ENCODE results near the gene MAPK11.

MAPK11 gene

DNA sequence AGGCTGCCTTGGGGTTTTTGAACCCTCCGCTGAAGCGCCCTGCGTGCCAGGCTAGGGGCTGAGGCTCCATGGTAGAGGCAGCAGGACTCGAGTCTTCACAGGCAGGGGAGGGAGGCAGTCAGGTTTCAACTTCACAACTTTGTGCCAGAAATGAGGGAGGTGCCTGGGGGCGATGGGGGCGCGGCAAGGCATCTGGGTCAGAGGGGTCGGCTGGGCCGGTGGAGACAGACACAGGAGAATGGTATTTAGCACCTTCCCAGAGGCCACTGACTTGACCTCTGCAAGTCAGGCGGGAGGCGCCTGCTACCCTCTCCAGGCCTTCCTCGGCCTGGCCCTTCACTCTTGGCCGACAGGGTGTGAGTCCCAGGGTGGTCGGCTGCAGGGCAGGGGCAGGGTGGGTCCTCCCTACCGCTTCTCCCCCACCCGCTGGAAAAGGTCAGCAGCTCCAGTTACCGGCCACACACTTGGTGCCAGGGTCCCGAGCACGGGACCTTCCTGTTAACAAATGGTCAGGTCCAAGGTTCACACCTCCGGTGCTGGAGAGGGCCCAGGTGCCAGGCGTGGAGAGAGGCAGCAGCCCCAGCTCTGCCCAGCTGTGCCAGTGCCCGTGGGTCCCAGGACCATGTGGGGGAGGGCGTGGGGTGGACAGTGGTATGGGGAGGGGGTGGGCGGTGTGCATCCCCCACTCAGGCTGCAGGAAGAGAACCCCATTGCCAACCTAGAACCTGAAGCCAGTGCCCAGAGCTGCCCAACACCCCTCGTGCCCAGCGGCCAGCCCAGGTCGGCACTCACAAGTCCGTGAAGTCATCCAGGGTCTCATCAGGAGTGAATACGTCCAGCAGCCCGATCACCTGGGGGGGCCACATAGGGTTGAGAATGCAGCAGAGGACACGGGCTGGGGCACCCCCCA, 12.5 kb downstream of the MAPK11 start:
- Mint-ChIP-seq H3K4me1 (ENCODE audit: low read depth) (peaks cover 8% of the 10 kb centered on the region), H3K4me3 (no peak overlapping the region), H3K9me3 (no peaks in the 10 kb centered on the region), H3K27ac (no peak overlapping the region), H3K36me3 (ENCODE audit: low read depth) (no peaks in the 10 kb centered on the region), H3K27me3 (peaks cover 35% of the 10 kb centered on the region)
- no peak for DNase-seq

DNA sequence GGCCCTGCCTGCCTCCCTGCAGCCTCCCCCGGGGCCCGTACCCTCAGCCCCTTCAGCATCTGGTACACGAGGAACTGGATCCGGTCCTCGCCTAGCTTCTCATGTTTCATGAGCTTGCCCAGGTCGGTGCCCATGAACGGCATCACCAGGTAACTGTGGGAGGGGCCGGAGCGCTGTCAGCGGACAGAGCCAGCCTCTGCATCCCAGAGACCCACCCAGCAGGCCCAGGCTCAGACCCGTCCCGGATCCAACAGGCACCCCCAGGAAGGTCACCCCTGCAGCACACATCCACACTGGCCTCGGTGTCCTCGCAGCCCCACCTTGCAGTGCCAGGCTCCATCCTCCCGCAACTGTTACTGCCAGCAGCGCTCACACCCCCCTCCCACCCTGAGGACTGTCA, 13.1 kb downstream of the MAPK11 start:
- H3K36me3 Mint-ChIP-seq (ENCODE audit: low read depth), result no peaks in the 10 kb centered on the region
- peaks cover 2% of the 10 kb centered on the region for H3K4me1 Mint-ChIP-seq (ENCODE audit: low read depth)
- no peak overlapping the region for H3K4me3 Mint-ChIP-seq
- DNase-seq, result no peak
- H3K9me3 Mint-ChIP-seq, result no peaks in the 10 kb centered on the region
- peaks cover 29% of the 10 kb centered on the region for H3K27me3 Mint-ChIP-seq
- H3K27ac Mint-ChIP-seq, result no peak overlapping the region

DNA sequence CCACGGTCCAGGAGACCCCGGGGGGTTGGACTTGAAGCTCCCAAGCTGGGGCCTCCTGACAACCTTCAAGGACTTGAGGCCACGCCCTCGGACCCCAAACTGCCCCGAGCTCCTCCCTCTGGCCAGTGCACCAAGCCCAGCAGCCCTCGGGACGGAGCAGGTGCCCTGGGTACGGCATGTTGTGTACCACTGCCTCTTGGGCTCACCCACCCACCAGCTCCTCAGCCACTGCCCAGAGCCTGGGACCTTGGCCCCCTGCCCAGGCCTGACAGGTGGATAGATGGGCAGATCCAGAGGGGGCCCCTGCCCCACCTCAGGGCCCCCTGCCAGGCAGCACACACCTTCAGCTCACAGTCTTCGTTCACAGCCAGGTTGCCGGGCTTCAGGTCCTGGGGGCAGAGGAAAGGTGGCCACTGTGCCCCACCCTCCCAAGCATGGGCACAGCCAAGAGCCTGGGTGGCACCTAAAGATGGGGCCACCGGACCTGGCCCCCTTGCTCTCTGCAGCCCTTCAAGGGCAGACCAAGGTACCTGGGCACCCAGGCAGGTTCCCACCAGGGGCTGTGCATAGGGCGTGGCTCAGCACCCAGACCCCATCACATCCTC, 13.8 kb downstream of the MAPK11 start:
- peaks cover 26% of the 10 kb centered on the region for H3K27me3 Mint-ChIP-seq

DNA sequence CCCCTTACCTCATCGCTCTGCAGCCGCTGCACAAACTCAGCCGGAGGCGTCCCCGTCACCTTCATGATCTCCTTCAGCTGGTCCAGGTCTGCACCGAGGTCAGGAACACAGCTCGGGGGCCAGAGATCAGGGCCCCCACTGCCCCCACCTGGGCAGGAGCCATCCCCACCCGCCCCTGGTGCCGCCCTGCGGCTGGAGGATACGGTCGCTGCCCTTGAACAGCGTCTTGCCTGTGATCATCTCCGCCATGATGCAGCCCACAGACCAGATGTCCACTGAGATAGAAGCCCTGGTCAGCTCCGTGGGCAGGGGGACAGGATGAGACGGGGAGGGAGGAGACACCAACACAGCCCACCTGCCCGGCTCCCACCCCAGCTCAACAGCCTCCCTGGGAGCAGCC, 14.6 kb downstream of the MAPK11 start:
- Mint-ChIP-seq H3K27me3 (peaks cover 25% of the 10 kb centered on the region), H3K9me3 (no peaks in the 10 kb centered on the region), H3K27ac (no peak overlapping the region), H3K4me3 (no peak overlapping the region), H3K36me3 (ENCODE audit: low read depth) (peaks cover 2% of the 10 kb centered on the region), H3K4me1 (ENCODE audit: low read depth) (peaks cover 2% of the 10 kb centered on the region)
- DNase-seq, result no peak

More for the DNA sequence above, 13.8 kb downstream of the MAPK11 start:
- Mint-ChIP-seq H3K36me3 (ENCODE audit: low read depth) (no peaks in the 10 kb centered on the region), H3K9me3 (no peaks in the 10 kb centered on the region), H3K4me1 (ENCODE audit: low read depth) (no peaks in the 10 kb centered on the region), H3K4me3 (no peak overlapping the region), H3K27ac (no peak overlapping the region)
- DNase-seq, result no peak

DNA sequence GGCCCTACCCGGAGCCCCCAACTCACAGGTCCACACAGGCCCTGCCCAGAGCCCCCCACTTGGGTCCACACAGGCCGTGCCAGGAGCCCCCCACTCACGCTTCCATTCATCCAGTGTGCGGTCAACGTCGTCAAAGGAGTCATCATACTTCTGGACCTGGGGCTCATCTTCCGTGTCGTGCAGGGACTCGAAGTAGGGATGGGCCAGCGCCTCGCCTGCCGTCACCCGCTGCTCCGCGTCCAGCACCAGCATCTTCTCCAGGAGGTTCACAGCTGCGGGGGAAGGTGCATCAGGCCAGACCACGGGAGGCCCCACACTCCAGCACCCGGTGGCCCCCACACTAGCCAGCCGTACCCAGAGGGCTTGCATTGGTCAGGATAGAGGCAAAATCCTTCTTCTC, 15.1 kb downstream of the MAPK11 start:
- peaks cover 6% of the 10 kb centered on the region for H3K4me1 Mint-ChIP-seq (ENCODE audit: low read depth)
- H3K9me3 Mint-ChIP-seq, result no peaks in the 10 kb centered on the region
- H3K36me3 Mint-ChIP-seq (ENCODE audit: low read depth), result peaks cover 4% of the 10 kb centered on the region
- no peak for DNase-seq
- H3K4me3 Mint-ChIP-seq, result no peak overlapping the region
- H3K27ac Mint-ChIP-seq, result no peak overlapping the region
- peaks cover 20% of the 10 kb centered on the region for H3K27me3 Mint-ChIP-seq

DNA sequence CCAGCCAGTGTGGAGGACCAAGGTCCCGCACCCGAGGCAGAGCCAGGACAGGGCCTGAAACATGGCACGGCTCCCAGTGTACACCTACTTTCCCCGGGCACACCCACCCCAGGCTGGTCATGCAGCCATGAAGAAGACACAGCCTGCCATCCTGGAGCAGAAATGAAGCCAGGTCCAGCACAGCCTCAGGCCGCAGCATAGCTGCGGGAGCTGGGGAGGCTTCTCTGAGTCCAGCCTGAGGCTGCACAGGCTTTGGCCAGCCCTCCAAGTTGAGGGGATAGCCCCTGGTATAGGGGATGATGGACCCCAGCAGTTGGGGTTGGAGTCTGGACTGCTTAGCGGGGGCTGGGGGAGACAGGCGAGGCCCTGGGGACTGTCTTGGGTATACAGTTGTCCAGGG, 16.2 kb downstream of the MAPK11 start:
- Mint-ChIP-seq H3K27me3 (peaks cover 10% of the 10 kb centered on the region), H3K36me3 (ENCODE audit: low read depth) (peaks cover 4% of the 10 kb centered on the region), H3K4me3 (no peak overlapping the region), H3K27ac (no peak overlapping the region), H3K9me3 (no peaks in the 10 kb centered on the region), H3K4me1 (ENCODE audit: low read depth) (peaks cover 10% of the 10 kb centered on the region)
- DNase-seq, result no peak

DNA sequence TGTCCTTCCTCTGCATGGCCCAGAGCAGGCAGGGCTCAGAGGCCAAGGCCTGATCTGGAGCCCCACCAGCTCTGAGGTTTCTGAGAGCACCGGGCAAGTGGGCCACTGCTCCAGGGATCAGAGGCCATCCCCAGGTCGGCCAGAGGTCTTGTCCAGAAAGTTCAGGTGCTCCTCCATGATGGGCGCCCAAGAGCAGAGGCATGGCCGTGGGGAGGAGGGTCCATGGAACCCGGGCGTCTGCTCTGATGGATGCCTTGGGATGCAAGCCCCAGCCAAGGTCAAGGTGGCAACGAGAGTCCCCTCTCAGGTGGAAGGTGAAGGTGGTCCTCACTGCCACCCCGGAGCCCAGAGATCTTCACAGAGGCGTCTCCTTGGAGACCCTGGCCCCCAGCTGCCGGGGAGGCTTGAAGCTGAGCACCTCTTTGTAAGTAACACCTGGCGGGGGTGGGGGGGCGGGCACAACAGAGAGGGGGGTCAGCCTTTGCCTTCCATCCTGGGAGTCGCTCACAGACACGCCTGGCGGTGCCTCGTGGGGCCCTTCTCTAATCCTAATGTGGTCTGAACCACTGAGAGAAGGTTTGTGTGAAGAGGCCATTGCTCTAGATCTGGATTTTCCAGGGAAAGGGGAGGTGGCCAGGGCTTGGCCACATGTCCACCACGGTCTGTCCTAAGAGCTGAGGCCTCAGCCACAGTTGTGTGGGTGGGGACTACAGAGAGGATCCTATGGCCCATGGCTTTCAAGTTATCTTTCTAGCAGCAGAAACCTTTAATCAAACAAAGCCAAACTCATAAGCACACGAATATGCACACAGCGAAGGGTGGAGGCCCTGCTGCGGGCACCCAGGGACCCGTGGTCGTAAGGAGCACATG, 16.9 kb downstream of the MAPK11 start:
- Mint-ChIP-seq H3K36me3 (ENCODE audit: low read depth) (peaks cover 4% of the 10 kb centered on the region), H3K9me3 (no peaks in the 10 kb centered on the region), H3K4me3 (no peak overlapping the region), H3K27ac (no peak overlapping the region), H3K4me1 (ENCODE audit: low read depth) (peaks cover 10% of the 10 kb centered on the region), H3K27me3 (peaks cover 3% of the 10 kb centered on the region)
- no peak for DNase-seq

DNA sequence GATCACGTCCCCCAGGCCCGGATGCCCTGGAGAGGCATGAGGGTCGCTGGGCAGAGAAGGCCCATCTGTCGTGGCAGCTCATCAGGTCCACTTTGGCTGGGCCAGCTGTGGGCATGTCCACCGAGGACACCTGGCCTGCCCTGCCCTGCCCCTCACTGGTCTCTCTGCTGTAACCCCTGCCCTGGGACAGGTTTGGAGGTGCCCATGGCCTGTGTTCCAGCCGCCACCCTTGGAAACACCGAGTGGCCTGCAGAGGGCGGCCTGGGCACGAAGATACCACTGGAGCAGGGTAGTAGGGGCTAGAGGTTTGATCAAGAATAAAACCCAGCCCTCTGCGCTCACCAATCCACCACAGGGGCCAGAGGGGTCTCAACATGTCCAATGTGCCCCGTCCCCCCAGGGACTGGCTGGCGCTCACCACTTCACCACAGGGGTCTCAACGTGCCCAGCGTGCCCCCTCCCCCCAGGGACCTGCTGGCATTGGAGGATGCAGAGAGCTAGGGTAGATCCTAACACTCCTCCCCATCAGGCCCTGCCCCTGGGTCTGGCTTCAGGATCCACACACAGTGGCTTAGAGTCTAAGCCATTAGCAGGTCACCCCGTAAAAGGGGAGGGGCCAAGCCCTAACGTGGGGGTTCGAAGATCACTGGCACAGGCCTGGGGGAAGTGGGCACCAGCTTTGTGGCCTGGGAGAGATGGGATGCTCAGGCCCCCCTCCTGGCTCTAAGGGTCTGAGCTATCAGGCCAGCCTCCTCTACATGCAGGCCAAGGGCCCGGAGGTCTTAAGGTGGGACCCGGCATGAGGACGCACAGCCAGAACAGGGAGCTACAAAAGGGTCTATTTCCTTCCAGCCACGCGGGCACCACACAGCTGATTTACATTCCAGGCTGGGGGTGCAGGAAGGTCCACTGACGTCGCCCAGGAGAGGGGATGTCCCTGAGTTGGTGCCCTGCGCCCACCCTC, 17.8 kb downstream of the MAPK11 start:
- H3K27ac Mint-ChIP-seq, result no peak overlapping the region

DNA sequence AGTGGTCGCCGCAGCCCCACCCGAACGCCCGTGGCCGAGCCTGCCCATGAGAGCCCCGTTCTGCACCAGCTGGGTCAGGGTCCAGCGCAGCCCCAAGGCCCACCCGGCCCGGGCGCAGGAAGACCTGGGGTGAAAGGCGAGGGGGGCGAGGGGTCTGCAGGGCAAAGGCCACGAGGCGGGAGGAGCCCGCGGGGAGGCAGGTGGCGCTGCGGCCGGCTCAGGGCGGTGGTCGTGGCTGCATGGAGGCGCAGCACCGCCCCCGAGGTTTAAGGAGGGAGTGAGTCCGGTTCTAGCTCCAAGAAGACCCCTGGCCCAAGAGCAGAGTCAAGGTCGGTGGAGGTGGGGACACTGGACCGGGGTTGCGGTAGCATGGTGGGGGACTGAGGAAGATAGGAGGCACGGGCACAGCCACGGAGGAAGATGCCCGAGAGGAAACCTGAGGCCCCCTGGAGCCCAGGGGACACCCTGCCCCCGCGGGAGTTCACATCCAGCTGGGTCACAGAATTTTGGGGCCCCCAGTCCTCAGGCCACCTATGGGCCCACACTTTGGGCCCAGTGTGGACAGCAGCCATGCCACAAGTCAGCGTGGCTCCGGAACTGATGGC, 18.6 kb downstream of the MAPK11 start:
- DNase-seq, result peak; percentile 55
- H3K36me3 Mint-ChIP-seq (ENCODE audit: low read depth), result peaks cover 20% of the 10 kb centered on the region
- H3K9me3 Mint-ChIP-seq, result no peaks in the 10 kb centered on the region
- H3K4me3 Mint-ChIP-seq, result peak overlapping the region; percentile 85
- no peaks in the 10 kb centered on the region for H3K27me3 Mint-ChIP-seq
- peaks cover 20% of the 10 kb centered on the region for H3K4me1 Mint-ChIP-seq (ENCODE audit: low read depth)
- no peak overlapping the region for H3K27ac Mint-ChIP-seq

More for the DNA sequence above, 17.8 kb downstream of the MAPK11 start:
- DNase-seq, result peak; percentile 82
- peak overlapping the region; percentile 85 for H3K4me3 Mint-ChIP-seq
- H3K4me1 Mint-ChIP-seq (ENCODE audit: low read depth), result peaks cover 17% of the 10 kb centered on the region
- no peaks in the 10 kb centered on the region for H3K9me3 Mint-ChIP-seq
- H3K36me3 Mint-ChIP-seq (ENCODE audit: low read depth), result peaks cover 13% of the 10 kb centered on the region
- no peaks in the 10 kb centered on the region for H3K27me3 Mint-ChIP-seq

DNA sequence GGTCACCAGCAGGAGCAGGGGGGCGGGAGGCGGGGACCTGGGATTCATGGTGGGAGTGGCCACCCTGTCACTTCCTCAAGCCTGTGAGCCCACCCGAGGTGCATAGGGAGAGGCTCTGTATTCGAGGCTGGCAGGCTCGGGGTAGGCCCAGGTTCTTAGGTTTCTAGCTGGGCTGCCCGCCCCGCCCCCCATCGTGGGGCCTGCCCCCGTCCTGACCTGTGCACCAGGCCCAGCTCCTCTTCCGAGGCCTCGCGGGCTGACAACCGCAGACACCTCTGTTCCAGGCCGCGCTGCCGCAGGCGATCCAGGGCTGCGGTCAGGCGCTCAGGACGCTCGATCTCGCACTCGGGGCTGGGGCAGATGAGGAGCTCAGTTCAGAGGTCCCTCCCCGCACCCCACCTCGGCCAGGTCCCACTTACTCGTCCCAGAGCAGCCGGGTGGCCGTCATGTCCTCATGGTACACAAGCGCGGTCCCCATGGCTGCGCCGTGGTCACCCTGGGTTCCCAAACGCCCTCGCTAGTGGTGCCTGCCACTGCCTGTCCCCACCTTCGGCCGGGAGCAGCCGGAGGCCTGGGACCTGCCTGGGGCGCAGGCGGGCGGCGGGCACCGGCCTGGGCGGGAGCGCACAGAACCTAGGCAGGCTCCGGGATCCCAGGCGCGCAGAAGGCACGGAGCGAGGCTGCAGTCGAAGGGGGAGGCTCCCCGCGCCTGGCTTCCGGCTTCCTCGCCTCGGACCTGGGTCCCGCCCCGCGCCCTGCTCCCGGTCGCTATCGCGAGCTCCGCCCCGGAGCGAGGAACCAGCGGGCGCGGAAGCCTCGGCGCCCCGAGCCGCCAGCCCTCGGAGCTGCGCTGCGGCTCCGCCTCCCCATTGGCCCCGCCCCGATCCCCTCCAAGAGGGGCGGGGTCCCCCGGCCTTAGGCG, 19.4 kb downstream of the MAPK11 start, which contains the start of gene HDAC10:
TSS of gene HDAC10 (minus strand) at position 711 of the 922 bp plus-strand sequence. CDS start at position 478, 233 bp downstream.
- Mint-ChIP-seq H3K4me3 (peak within 1 kb of the TSS; percentile 85), H3K4me1 (ENCODE audit: low read depth) (peaks cover 25% of the 10 kb centered on the region), H3K9me3 (no peaks in the 10 kb centered on the region), H3K27ac (peak within 1 kb of the TSS; percentile 77), H3K27me3 (no peaks in the 10 kb centered on the region), H3K36me3 (ENCODE audit: low read depth) (peaks cover 27% of the 10 kb centered on the region)
- DNase-seq, result peak; percentile 88

DNA sequence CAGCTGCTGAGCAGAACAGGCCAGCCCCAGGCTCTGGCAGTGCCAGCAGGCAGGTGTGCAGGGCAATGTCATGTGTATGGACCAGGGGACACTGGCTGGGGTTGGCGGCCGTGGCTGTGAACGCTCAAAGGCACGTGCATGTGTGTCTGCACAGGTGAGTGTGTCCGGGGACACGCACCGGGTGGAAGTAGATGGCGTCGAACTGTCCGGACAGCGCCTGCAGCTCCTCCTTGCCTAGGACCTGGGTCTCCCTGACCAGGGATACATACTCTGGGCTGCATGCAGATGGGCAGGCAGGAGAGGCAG, 20.0 kb downstream of the MAPK11 start:
- Mint-ChIP-seq H3K27ac (peak overlapping the region; percentile 71), H3K9me3 (no peaks in the 10 kb centered on the region), H3K4me3 (peak overlapping the region; percentile 85), H3K4me1 (ENCODE audit: low read depth) (peaks cover 25% of the 10 kb centered on the region), H3K36me3 (ENCODE audit: low read depth) (peaks cover 32% of the 10 kb centered on the region), H3K27me3 (no peaks in the 10 kb centered on the region)
- no peak for DNase-seq

DNA sequence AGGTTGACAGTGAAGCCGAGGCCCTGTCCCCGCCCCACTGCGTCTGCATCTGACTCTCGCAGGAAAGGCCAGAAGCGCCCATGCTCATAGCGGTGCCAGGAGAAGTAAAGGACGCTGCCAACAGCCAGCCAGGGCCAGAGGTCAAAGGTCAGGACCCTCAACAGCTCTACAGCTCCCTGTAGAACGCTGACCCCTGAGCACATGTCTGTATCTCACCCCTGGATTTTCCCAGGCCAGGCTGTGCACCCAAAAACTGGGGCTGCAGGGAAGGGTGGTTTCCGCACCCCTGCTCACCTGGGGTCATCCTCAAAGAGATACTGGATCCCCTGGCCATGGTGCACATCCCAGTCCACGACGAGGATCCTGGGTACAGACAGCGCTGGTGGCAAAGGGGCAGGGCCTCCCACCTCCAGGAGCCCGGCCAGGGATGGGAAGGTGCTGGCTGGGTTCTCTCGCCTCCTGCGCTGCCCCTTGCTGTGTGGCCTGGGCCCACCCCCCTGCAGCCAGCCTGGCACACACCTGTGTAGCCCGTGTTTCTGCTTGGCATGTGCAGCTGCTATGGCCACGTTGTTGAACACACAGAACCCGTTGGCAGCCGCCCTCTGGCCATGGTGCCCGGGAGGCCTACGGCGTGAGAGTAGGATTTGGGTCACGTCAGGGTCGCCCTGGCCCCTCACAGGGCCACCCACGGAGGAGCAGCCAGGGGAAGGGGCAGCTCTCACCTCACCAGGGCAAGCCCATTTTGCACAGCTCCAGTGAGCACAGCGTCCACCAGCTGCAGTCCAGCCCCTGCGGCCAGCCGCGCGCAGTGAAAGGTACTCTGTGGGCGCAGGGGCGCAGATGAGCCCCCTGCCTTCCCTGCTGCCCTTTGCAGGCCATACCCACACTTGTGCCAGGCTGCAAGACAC, 20.6 kb downstream of the MAPK11 start:
- H3K36me3 Mint-ChIP-seq (ENCODE audit: low read depth), result peaks cover 36% of the 10 kb centered on the region
- no peaks in the 10 kb centered on the region for H3K9me3 Mint-ChIP-seq
- H3K27ac Mint-ChIP-seq, result no peak overlapping the region
- no peak for DNase-seq
- H3K27me3 Mint-ChIP-seq, result no peaks in the 10 kb centered on the region
- H3K4me3 Mint-ChIP-seq, result peak overlapping the region; percentile 85
- H3K4me1 Mint-ChIP-seq (ENCODE audit: low read depth), result peaks cover 27% of the 10 kb centered on the region
